PC-3 (cell line): ENCODE measurements around the gene ATF5.

Experiments used
- CTCF ChIP-seq: fragments of 300-600 bp; sonication (generic); conservative IDR thresholded peaks from 2 replicates; pipeline ENCODE4 v1.5.1; 2017; ENCODE audit warnings: antibody characterized with exemption, low read depth, mild to moderate bottlenecking, low read length
- EZH2 ChIP-seq: fragments of 300-600 bp; sonication (generic); IDR thresholded peaks from one replicate; pipeline ENCODE4 v1.6.1; 2017; ENCODE audit warnings: antibody characterized with exemption, mild to moderate bottlenecking, low read length; ENCODE audit not compliant: unreplicated experiment
- EZH2phosphoT487 ChIP-seq: fragments of 300-600 bp; sonication (generic); IDR thresholded peaks from 2 replicates; pipeline ENCODE4 v1.6.1; 2018; ENCODE audit warnings: mild to moderate bottlenecking, antibody characterized with exemption, low read length, borderline replicate concordance

DNA sequence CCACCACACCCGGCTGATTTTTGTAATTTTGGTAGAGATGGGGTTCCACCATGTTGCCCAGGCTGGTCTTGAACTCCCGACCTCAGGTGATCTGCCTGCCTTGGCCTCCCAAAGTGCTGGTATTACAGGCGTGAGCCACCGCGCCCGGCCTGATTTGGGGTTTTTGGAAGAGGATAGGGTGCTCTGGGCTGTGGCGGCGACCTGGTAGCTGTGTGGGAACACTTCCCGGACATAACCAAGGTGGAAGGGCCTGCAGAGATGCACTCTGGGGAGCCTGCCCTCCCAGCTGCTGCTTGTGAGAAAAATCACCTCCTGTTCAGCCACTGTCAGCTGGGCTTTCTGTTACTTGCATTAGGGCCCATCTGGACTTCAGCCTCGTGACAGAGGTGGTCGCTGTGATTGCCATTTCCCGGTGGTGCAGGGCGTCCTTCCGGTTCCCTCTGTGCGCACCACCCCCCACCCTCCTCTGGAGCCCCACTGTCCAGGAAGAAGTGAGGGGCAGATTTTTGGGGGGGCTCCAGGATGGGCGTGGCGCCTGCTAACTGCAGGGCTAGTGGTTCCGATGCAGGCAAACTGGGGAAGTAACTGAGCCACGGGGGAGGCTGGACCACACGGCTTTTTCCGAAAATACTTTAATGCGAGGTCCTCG lies 39.8 kb upstream of the ATF5 start:
- no peak for TF ChIP-seq EZH2phosphoT487
- TF ChIP-seq CTCF, result no peak
- no peak for TF ChIP-seq EZH2
